Endothelial cell of umbilical vein (primary cell): Measurements from ENCODE around the gene GPAM. TPM values are rescaled to one million over a fixed set of nuclear protein-coding genes. Genes with fewer than 3 reads are reported as not detected.

Experiments
- BruUV-seq: library from RNA; stranded (reverse); fragments of 400-500 nt; replicated peaks from 2 replicates; lab custom pipeline; 2021; lab: Mats Ljungman, UMichigan
- CTCF ChIA-PET: fragments of 300-600, 350-600 bp; sonication (Branson Sonifier 250); formaldehyde crosslinking; loops from one replicate; lab custom pipeline; 2021; ENCODE audit warnings: antibody characterized with exemption, inconsistent platforms; lab: Charles Lee
- POLR2A ChIA-PET: fragments of 300-600, 350-600 bp; sonication (Branson Sonifier 250); formaldehyde crosslinking; loops from one replicate; lab custom pipeline; 2021; ENCODE audit warnings: antibody characterized with exemption, inconsistent platforms; lab: Charles Lee
- DNase-seq: peaks from one replicate; pipeline ENCODE4 v3.0.0-alpha.2; 2011; ENCODE audit warnings: low read depth, low spot score
- FAIRE-seq: peaks from 2 replicates; lab custom pipeline; 2011; peaks lifted over from hg19 to GRCh38; lab: Jason Lieb, UNC
- H2AFZ ChIP-seq: 2 replicates; pipeline ENCODE4 v1.6.0; 2012; ENCODE audit warnings: low read depth, low read length, control low read depth, inconsistent platforms
- H3K27ac ChIP-seq: 2 replicates; pipeline ENCODE4 v1.5.1; 2011; ENCODE audit warnings: low read depth, mild to moderate bottlenecking, control low read depth, low read length, moderate library complexity; ENCODE audit not compliant: insufficient read depth
- H3K27me3 ChIP-seq, 2 experiments: 2 replicates each; pipeline versions ENCODE4 v1.6.0 to v1.6.1; 2011; ENCODE audit warnings: low read length in 2 of 2, mixed read lengths in 1 of 2; ENCODE audit not compliant: control insufficient read depth in 2 of 2, insufficient read depth in 2 of 2
- H3K36me3 ChIP-seq, 2 experiments: 2 replicates in 1 of 2; 3 replicates in 1 of 2; pipeline ENCODE4 v1.5.1; 2011; ENCODE audit warnings: low read length in 2 of 2, mild to moderate bottlenecking in 1 of 2, moderate library complexity in 1 of 2; ENCODE audit not compliant: control insufficient read depth in 2 of 2, insufficient read depth in 2 of 2; ENCODE audit errors: extremely low read depth in 1 of 2
- H3K4me1 ChIP-seq: 3 replicates; pipeline ENCODE4 v1.5.1; 2011; ENCODE audit warnings: mild to moderate bottlenecking, low read length; ENCODE audit not compliant: control insufficient read depth, insufficient read depth; ENCODE audit errors: extremely low read depth
- H3K4me2 ChIP-seq: 2 replicates; pipeline ENCODE4 v1.6.1; 2011; ENCODE audit warnings: low read length, control low read depth, mixed read lengths; ENCODE audit not compliant: insufficient read depth
- H3K4me3 ChIP-seq, 3 experiments: fragments of 200-600 bp in 1 of 3; sonication (generic), shearing (Covaris generic) in 1 of 3; replicated peaks in 1 of 3; 2 replicates each; pipeline ENCODE4 v1.5.1; 2011 to 2016; ENCODE audit warnings: control low read depth in 3 of 3, low read length in 3 of 3, mild to moderate bottlenecking in 2 of 3, inconsistent platforms in 1 of 3, low read depth in 1 of 3, moderate library complexity in 1 of 3; ENCODE audit not compliant: insufficient read depth in 1 of 3
- H3K79me2 ChIP-seq: 2 replicates; pipeline ENCODE4 v1.6.0; 2012; ENCODE audit warnings: low read length, inconsistent platforms; ENCODE audit not compliant: control insufficient read depth, insufficient read depth
- H3K9ac ChIP-seq: replicated peaks from 2 replicates; pipeline ENCODE3; 2011; ENCODE audit warnings: low read length, control low read depth; ENCODE audit not compliant: insufficient read depth; ENCODE audit errors: extremely low read depth
- H3K9me1 ChIP-seq: replicated peaks from 3 replicates; pipeline ENCODE4 v1.6.0; 2011; ENCODE audit warnings: mild to moderate bottlenecking, low read length; ENCODE audit not compliant: control insufficient read depth, insufficient read depth; ENCODE audit errors: extremely low read depth
- H3K9me3 ChIP-seq: replicated peaks from 2 replicates; pipeline ENCODE4 v1.5.1; 2012; ENCODE audit warnings: low read length, inconsistent platforms; ENCODE audit not compliant: control insufficient read depth, insufficient read depth
- H4K20me1 ChIP-seq: replicated peaks from 2 replicates; pipeline ENCODE3; 2011; ENCODE audit warnings: mild to moderate bottlenecking, low read length; ENCODE audit not compliant: control insufficient read depth, insufficient read depth; ENCODE audit errors: extremely low read depth
- CTCF ChIP-seq, 2 donors: IDR thresholded peaks; 1 replicate in 1 of 2; 2 replicates in 1 of 2; pipeline ENCODE4 v1.5.1; 2011; ENCODE audit warnings: low read length in 2 of 2, mild to moderate bottlenecking in 2 of 2, moderate library complexity in 2 of 2, control low read depth in 1 of 2, inconsistent platforms in 1 of 2, low read depth in 1 of 2; ENCODE audit not compliant: insufficient read depth in 1 of 2; ENCODE audit errors: extremely low read depth in 1 of 2
- EZH2 ChIP-seq: IDR thresholded peaks from 2 replicates; pipeline ENCODE4 v1.6.1; 2012; ENCODE audit warnings: borderline replicate concordance, low read depth, mild to moderate bottlenecking, moderate library complexity, low read length, inconsistent platforms; ENCODE audit not compliant: severe bottlenecking
- FOS ChIP-seq: IDR thresholded peaks from 2 replicates; pipeline ENCODE4 v1.6.1; 2011; ENCODE audit warnings: mild to moderate bottlenecking, low read length, moderate library complexity, borderline replicate concordance; ENCODE audit not compliant: insufficient read depth
- GATA2 ChIP-seq: IDR thresholded peaks from 2 replicates; pipeline ENCODE4 v1.7.0; 2011; ENCODE audit warnings: low read depth, mild to moderate bottlenecking, moderate library complexity, mixed read lengths, low read length; ENCODE audit not compliant: insufficient read length, insufficient read depth
- JUN ChIP-seq: IDR thresholded peaks from 2 replicates; pipeline ENCODE4 v1.6.1; 2011; ENCODE audit warnings: borderline replicate concordance, low read depth; ENCODE audit not compliant: insufficient read length, insufficient read depth
- MAX ChIP-seq: IDR thresholded peaks from 2 replicates; pipeline ENCODE4 v1.6.1; 2011; ENCODE audit not compliant: insufficient read depth, insufficient read length
- MYC ChIP-seq: IDR thresholded peaks from one replicate; pipeline ENCODE4 v1.6.1; 2011; ENCODE audit warnings: mild to moderate bottlenecking, low read depth, low read length
- POLR2A ChIP-seq: IDR thresholded peaks from 2 replicates; pipeline ENCODE4 v1.6.1; 2012; ENCODE audit warnings: low read depth, mild to moderate bottlenecking, control low read depth, low read length
- POLR2AphosphoS5 ChIP-seq: IDR thresholded peaks from 2 replicates; pipeline ENCODE4 v1.6.1; 2012; ENCODE audit warnings: low read depth, mild to moderate bottlenecking, control low read depth, low read length, moderate library complexity; ENCODE audit not compliant: insufficient read depth
- dilution Hi-C: fragments of 300-500 bp; cut with MboI; formaldehyde crosslinking; loops from one replicate; pipeline ENCODE4 v1.15.0; 2019; ENCODE audit warnings: low sequenced_read_pairs; ENCODE audit not compliant: extremely low pct_ligation_motif_present
- intact Hi-C: fragments of 100-400 bp; cut with micrococcal nuclease; formaldehyde crosslinking; loops from one replicate; pipeline ENCODE4 v1.10.0; 2022
- polyA plus RNA-seq, 4 experiments: library from polyadenylated mRNA; depleted of rRNA in 3 of 4; stranded (reverse) in 3 of 4; unstranded in 1 of 4; fragments of >200 nt; gene quantifications; 2 replicates each; pipeline versions ENCODE4 v1.2.1 to v1.2.3, GENCODE V29; 2011 to 2012; ENCODE audit warnings: missing spikeins in 1 of 4
- total RNA-seq: library from RNA; stranded (reverse); gene quantifications from 2 replicates; pipeline ENCODE4 v1.2.3, GENCODE V29; 2021

Gene GPAM
- total and polyA plus RNA-seq, 2 donors (not counting 3 experiments of a cell fraction or from before 2014, with no cell fraction given): 3.4 to 9.7 TPM

GRCh38 chr10:112222799-112223198, 39.2 kb upstream of the GPAM start:
- Histone ChIP-seq H4K20me1 (no peaks in the 10 kb centered on the region), H3K4me3 (no peak overlapping the region), H2AFZ (no peak overlapping the region), H3K9ac (no peak overlapping the region), H3K9me1 (no peaks in the 10 kb centered on the region), H3K36me3 (no peaks in the 10 kb centered on the region), H3K4me2 (no peak overlapping the region), H3K27me3 (no peaks in the 10 kb centered on the region), H3K9me3 (no peaks in the 10 kb centered on the region), H3K27ac (no peak overlapping the region), H3K79me2 (no peaks in the 10 kb centered on the region), H3K4me1 (no peaks in the 10 kb centered on the region)
- no peak for TF ChIP-seq GATA2
- no peak for TF ChIP-seq POLR2A
- TF ChIP-seq MAX: no peak
- TF ChIP-seq EZH2: no peak
- no peak for TF ChIP-seq JUN
- TF ChIP-seq FOS: no peak
- TF ChIP-seq MYC: no peak
- no peak for TF ChIP-seq CTCF (IDR thresholded peaks at IDR 0.05; ENCODE audit: extremely low read depth in 1 of 2, insufficient read depth in 1 of 2, low read depth in 1 of 2, low read length in 2 of 2)
- no peak for TF ChIP-seq POLR2AphosphoS5
- intact Hi-C loops (no loop called here), dilution Hi-C loops (no loop called here)
- ChIA-PET POLR2A (no interaction called here), CTCF (no interaction called here)
- BruUV-seq: no TSS peak
- FAIRE-seq (no peak), DNase-seq (no peak)
